HepG2 (cell line): ENCODE data around the gene THADA. TPM values are rescaled to one million over a fixed set of nuclear protein-coding genes. Genes with fewer than 3 reads are reported as not detected.

Source experiments
- ATF7 ChIP-seq, 2 experiments: fragments of 450-650 bp in 1 of 2; sonication (generic) in 1 of 2; formaldehyde crosslinking in 1 of 2; IDR thresholded peaks; 2 replicates each; pipeline versions ENCODE4 v1.4.0 to v1.6.1; 2016 to 2020; ENCODE audit warnings: antibody characterized with exemption in 1 of 2, mild to moderate bottlenecking in 1 of 2, missing genetic modification reagents in 1 of 2
- ETV5 ChIP-seq: IDR thresholded peaks from 2 replicates; pipeline ENCODE4 v1.6.1; 2018; ENCODE audit warnings: missing biosample characterization, missing genetic modification reagents, inconsistent platforms, borderline replicate concordance
- FOXO1 ChIP-seq: sonication (generic); formaldehyde crosslinking; IDR thresholded peaks from 2 replicates; pipeline ENCODE4 v1.4.0; 2020; ENCODE audit warnings: missing genetic modification reagents
- GFI1 ChIP-seq: sonication (generic); formaldehyde crosslinking; IDR thresholded peaks from 2 replicates; pipeline ENCODE4 v1.5.0; 2020; ENCODE audit warnings: missing genetic modification reagents, mild to moderate bottlenecking, borderline replicate concordance
- JUN ChIP-seq: sonication (generic); formaldehyde crosslinking; IDR thresholded peaks from 2 replicates; pipeline ENCODE4 v1.4.0; 2020; ENCODE audit warnings: mild to moderate bottlenecking, missing genetic modification reagents
- MAF1 ChIP-seq: sonication (generic); formaldehyde crosslinking; IDR thresholded peaks from 2 replicates; pipeline ENCODE4 v1.5.0; 2020; ENCODE audit warnings: missing genetic modification reagents, borderline replicate concordance
- MAFK ChIP-seq, 2 experiments: IDR thresholded peaks in 1 of 2; conservative IDR thresholded peaks in 1 of 2; 2 replicates each; pipeline ENCODE4 v1.6.1; 2011; ENCODE audit warnings: improper control_type of control experiment in 2 of 2, low read length in 2 of 2
- SUZ12 ChIP-seq: fragments of 150-350 bp; IDR thresholded peaks from 2 replicates; pipeline ENCODE4 v1.6.1; 2014; ENCODE audit warnings: low read depth, low read length
- USF2 ChIP-seq, 2 experiments: sonication (generic) in 1 of 2; formaldehyde crosslinking in 1 of 2; IDR thresholded peaks; 2 replicates each; pipeline versions ENCODE4 v1.5.1 to v1.6.1; 2011 to 2020; ENCODE audit warnings: borderline replicate concordance in 1 of 2, low read depth in 1 of 2, low read length in 1 of 2, mild to moderate bottlenecking in 1 of 2, missing genetic modification reagents in 1 of 2, moderate library complexity in 1 of 2
- ZFX ChIP-seq: sonication (generic); formaldehyde crosslinking; IDR thresholded peaks from 2 replicates; pipeline ENCODE4 v1.4.0; 2020; ENCODE audit warnings: mild to moderate bottlenecking, low read depth, missing genetic modification reagents, moderate library complexity
- ZNF567 ChIP-seq: sonication (generic); formaldehyde crosslinking; IDR thresholded peaks from 2 replicates; pipeline ENCODE4 v1.8.1; 2023; ENCODE audit warnings: mild to moderate bottlenecking, missing genetic modification reagents, borderline replicate concordance
- ZNF749 ChIP-seq: sonication (generic); formaldehyde crosslinking; IDR thresholded peaks from 2 replicates; pipeline ENCODE4 v1.8.0; 2022; ENCODE audit warnings: mild to moderate bottlenecking, missing genetic modification reagents, moderate library complexity, borderline replicate concordance
- ZNF83 ChIP-seq: sonication (generic); formaldehyde crosslinking; IDR thresholded peaks from 2 replicates; pipeline ENCODE4 v1.4.0; 2020; ENCODE audit warnings: missing genetic modification reagents, mild to moderate bottlenecking, borderline replicate concordance
- ZSCAN29 ChIP-seq: sonication (generic); formaldehyde crosslinking; conservative IDR thresholded peaks from 2 replicates; pipeline ENCODE4 v1.4.0; 2020; ENCODE audit warnings: mild to moderate bottlenecking, missing genetic modification reagents
- polyA plus RNA-seq, 8 experiments: library from polyadenylated mRNA; depleted of rRNA in 3 of 8; stranded (reverse) in 7 of 8; unstranded in 1 of 8; fragments of >200 nt; fragmentation: Illumina TruSeq in 4 of 8; extraction: Trizol in 4 of 8; gene quantifications; 2 replicates each; pipeline versions ENCODE4 v1.2.1 to v1.2.3, GENCODE V29; 2011 to 2016; ENCODE audit warnings: low read depth in 4 of 8, missing spikeins in 1 of 8, mixed read lengths in 1 of 8; ENCODE audit not compliant: insufficient read depth in 1 of 8
- total RNA-seq, 5 experiments: library from RNA; depleted of rRNA; stranded (reverse); fragments of >200 nt; fragmentation: Illumina TruSeq; extraction: Trizol; gene quantifications; 2 replicates each; pipeline ENCODE4 v1.2.3, GENCODE V29; 2016; ENCODE audit warnings: low read depth in 1 of 5
- TF ChIP-seq, protein P1 (sequence below): IDR thresholded peaks from 2 replicates; pipeline ENCODE4 v1.6.1; 2016; ENCODE audit warnings: missing compliant biosample characterization, missing genetic modification reagents, borderline replicate concordance
- TF ChIP-seq, protein P2 (sequence below): sonication (generic); formaldehyde crosslinking; IDR thresholded peaks from 2 replicates; pipeline ENCODE4 v1.5.1; 2020; ENCODE audit warnings: missing genetic modification reagents, mild to moderate bottlenecking, borderline replicate concordance
- TF ChIP-seq, protein P3 (sequence below): sonication (generic); formaldehyde crosslinking; IDR thresholded peaks from 2 replicates; pipeline ENCODE4 v1.5.0; 2020; ENCODE audit warnings: mild to moderate bottlenecking, missing genetic modification reagents, moderate library complexity
- TF ChIP-seq, protein P4 (sequence below): conservative IDR thresholded peaks from 2 replicates; pipeline ENCODE4 v1.6.1; 2018; ENCODE audit warnings: missing genetic modification reagents

The THADA gene
- total and polyA plus RNA-seq, 2 of the 13 experiments (the other 11 are each of a cell fraction or from before 2014, with no cell fraction given): 12.7 to 21.7 TPM

GRCh38 chr2:43210467-43211303, 385.2 kb downstream of the THADA start (continued):
- TF ChIP-seq, protein P1, sequence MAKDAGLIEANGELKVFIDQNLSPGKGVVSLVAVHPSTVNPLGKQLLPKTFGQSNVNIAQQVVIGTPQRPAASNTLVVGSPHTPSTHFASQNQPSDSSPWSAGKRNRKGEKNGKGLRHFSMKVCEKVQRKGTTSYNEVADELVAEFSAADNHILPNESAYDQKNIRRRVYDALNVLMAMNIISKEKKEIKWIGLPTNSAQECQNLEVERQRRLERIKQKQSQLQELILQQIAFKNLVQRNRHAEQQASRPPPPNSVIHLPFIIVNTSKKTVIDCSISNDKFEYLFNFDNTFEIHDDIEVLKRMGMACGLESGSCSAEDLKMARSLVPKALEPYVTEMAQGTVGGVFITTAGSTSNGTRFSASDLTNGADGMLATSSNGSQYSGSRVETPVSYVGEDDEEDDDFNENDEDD (CRISPR knock-in tag): peak; percentile 93
- TF ChIP-seq, protein P2, sequence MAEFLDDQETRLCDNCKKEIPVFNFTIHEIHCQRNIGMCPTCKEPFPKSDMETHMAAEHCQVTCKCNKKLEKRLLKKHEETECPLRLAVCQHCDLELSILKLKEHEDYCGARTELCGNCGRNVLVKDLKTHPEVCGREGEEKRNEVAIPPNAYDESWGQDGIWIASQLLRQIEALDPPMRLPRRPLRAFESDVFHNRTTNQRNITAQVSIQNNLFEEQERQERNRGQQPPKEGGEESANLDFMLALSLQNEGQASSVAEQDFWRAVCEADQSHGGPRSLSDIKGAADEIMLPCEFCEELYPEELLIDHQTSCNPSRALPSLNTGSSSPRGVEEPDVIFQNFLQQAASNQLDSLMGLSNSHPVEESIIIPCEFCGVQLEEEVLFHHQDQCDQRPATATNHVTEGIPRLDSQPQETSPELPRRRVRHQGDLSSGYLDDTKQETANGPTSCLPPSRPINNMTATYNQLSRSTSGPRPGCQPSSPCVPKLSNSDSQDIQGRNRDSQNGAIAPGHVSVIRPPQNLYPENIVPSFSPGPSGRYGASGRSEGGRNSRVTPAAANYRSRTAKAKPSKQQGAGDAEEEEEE (CRISPR knock-in tag): no peak
- peak; percentile 66; the same call in 1 of the 2 replicates for TF ChIP-seq ZSCAN29 (CRISPR knock-in tag)
- TF ChIP-seq ZNF567 (CRISPR knock-in tag): 0 out of 2 replicates have a peak, but pooled peaks have one; percentile 1
- TF ChIP-seq GFI1 (CRISPR knock-in tag): peak; percentile 50; the same call in 1 of the 2 replicates
- peak; percentile 49 for TF ChIP-seq JUN (CRISPR knock-in tag)
- TF ChIP-seq ETV5: 0 out of 2 replicates have a peak, but pooled peaks have one; percentile 32
- no peak for TF ChIP-seq MAF1
- TF ChIP-seq, protein P3, sequence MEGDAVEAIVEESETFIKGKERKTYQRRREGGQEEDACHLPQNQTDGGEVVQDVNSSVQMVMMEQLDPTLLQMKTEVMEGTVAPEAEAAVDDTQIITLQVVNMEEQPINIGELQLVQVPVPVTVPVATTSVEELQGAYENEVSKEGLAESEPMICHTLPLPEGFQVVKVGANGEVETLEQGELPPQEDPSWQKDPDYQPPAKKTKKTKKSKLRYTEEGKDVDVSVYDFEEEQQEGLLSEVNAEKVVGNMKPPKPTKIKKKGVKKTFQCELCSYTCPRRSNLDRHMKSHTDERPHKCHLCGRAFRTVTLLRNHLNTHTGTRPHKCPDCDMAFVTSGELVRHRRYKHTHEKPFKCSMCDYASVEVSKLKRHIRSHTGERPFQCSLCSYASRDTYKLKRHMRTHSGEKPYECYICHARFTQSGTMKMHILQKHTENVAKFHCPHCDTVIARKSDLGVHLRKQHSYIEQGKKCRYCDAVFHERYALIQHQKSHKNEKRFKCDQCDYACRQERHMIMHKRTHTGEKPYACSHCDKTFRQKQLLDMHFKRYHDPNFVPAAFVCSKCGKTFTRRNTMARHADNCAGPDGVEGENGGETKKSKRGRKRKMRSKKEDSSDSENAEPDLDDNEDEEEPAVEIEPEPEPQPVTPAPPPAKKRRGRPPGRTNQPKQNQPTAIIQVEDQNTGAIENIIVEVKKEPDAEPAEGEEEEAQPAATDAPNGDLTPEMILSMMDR (CRISPR knock-in tag): peak; percentile 48
- TF ChIP-seq ZFX (CRISPR knock-in tag): peak; percentile 97
- no peak for TF ChIP-seq USF2 (IDR thresholded peaks at IDR 0.05; ENCODE audit: low read depth, low read length)
- no peak; the same call in 1 of the 2 replicates for TF ChIP-seq USF2 (CRISPR knock-in tag; IDR thresholded peaks at IDR 0.05; ENCODE audit: borderline replicate concordance)
- TF ChIP-seq, protein P4, sequence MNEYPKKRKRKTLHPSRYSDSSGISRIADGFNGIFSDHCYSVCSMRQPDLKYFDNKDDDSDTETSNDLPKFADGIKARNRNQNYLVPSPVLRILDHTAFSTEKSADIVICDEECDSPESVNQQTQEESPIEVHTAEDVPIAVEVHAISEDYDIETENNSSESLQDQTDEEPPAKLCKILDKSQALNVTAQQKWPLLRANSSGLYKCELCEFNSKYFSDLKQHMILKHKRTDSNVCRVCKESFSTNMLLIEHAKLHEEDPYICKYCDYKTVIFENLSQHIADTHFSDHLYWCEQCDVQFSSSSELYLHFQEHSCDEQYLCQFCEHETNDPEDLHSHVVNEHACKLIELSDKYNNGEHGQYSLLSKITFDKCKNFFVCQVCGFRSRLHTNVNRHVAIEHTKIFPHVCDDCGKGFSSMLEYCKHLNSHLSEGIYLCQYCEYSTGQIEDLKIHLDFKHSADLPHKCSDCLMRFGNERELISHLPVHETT (CRISPR knock-in tag): 0 out of 2 replicates have a peak, but pooled peaks have one; percentile 45
- TF ChIP-seq SUZ12: no peak
- no peak for TF ChIP-seq MAFK (conservative IDR thresholded peaks at IDR 0.05 in 1 of 2, IDR thresholded peaks at IDR 0.05 in 1 of 2; ENCODE audit: low read length in 2 of 2)
- TF ChIP-seq ZNF83: 0 out of 2 replicates have a peak, but pooled peaks have one; percentile 21
- peak; percentile 96 for TF ChIP-seq FOXO1
- TF ChIP-seq ATF7 (IDR thresholded peaks at IDR 0.05): no peak
- peak; percentile 77; the same call in 1 of the 2 replicates for TF ChIP-seq ATF7 (CRISPR knock-in tag; IDR thresholded peaks at IDR 0.05)
- peak; percentile 96 for TF ChIP-seq ZNF749 (CRISPR knock-in tag)
